ENCODE data around the gene EHMT2. TPM values are rescaled to one million over a fixed set of nuclear protein-coding genes. Genes with fewer than 3 reads are reported as not detected.
"Not testable (repeated sequence)": the region's sequence is repeated elsewhere in the genome, so short reads cannot be mapped to it uniquely, and the experiment has no call there.

Gene EHMT2
- total and polyA plus RNA-seq, 2 of the 8 experiments (the other 6 are each of a cell fraction or from before 2014, with no cell fraction given), result 125 to 177 TPM

GRCh38 chr6:31911826-31912585 lies 14.5 kb upstream of the EHMT2 start (continued):
- TF ChIP-seq MAX (IDR thresholded peaks at IDR 0.05) (no peak), POU5F1 (IDR thresholded peaks at IDR 0.05; ENCODE audit: low read depth, low read length) (no peak), YY1 (IDR thresholded peaks at IDR 0.05; ENCODE audit: low read depth, low read length) (no peak), TAF7 (optimal IDR thresholded peaks at IDR 0.05; ENCODE audit: borderline replicate concordance, low read depth, low read length) (no peak), ZNF274 (IDR thresholded peaks at IDR 0.05; ENCODE audit: borderline replicate concordance, extremely low read depth, low read length) (no peak), NRF1 (IDR thresholded peaks at IDR 0.05; ENCODE audit: low read depth, low read length) (no peak), CHD1 (IDR thresholded peaks at IDR 0.05; ENCODE audit: low read depth, low read length) (no peak)

GRCh38 chr6:31909298-31909697 lies 11.8 kb upstream of the EHMT2 start:
- not testable (repeated sequence) for H3K79me2 ChIP-seq (ENCODE audit: control insufficient read depth in 1 of 2, insufficient read depth in 2 of 2, low read length in 2 of 2); H2AK5ac ChIP-seq (ENCODE audit: low read depth, low read length); H4K5ac ChIP-seq (ENCODE audit: insufficient read length, low read depth, low read length); H2AFZ ChIP-seq (ENCODE audit: low read length); FAIRE-seq; H3K27ac ChIP-seq (ENCODE audit: low read depth, low read length); H4K20me1 ChIP-seq (replicated peaks in 1 of 2; ENCODE audit: control insufficient read depth in 1 of 2, insufficient read depth in 2 of 2, low read length in 2 of 2); H3K27me3 ChIP-seq (replicated peaks in 1 of 4; ENCODE audit: control insufficient read depth in 3 of 4, extremely low read depth in 1 of 4, insufficient read depth in 3 of 4, low read length in 3 of 4); H3K4me2 ChIP-seq (ENCODE audit: insufficient read depth in 1 of 2, low read depth in 2 of 2, low read length in 2 of 2); H3K9me3 ChIP-seq (ENCODE audit: insufficient read depth in 2 of 2, low read depth in 1 of 2, low read length in 1 of 2); H2BK120ac ChIP-seq (replicated peaks; ENCODE audit: low read depth, low read length); H3K56ac ChIP-seq (replicated peaks; ENCODE audit: insufficient read length, low read depth, low read length); H2BK15ac ChIP-seq (ENCODE audit: low read length); H3K4ac ChIP-seq (replicated peaks; ENCODE audit: insufficient read length, low read depth, low read length); H2BK12ac ChIP-seq (ENCODE audit: low read depth, low read length); H3K4me1 ChIP-seq (replicated peaks in 1 of 4; ENCODE audit: control insufficient read depth in 3 of 4, insufficient read depth in 4 of 4, low read length in 3 of 4); H3K4me3 ChIP-seq (ENCODE audit: extremely low read depth in 1 of 4, insufficient read depth in 2 of 4, low read depth in 3 of 4, low read length in 4 of 4); H2BK20ac ChIP-seq (ENCODE audit: low read length); H3K23ac ChIP-seq (ENCODE audit: insufficient read length); H3K18ac ChIP-seq (ENCODE audit: extremely low read depth, low read length); DNase-seq (ENCODE audit: low read depth in 1 of 2, low spot score in 2 of 2); H4K91ac ChIP-seq (replicated peaks; ENCODE audit: insufficient read length, low read length); H3K36me3 ChIP-seq (ENCODE audit: control insufficient read depth in 2 of 4, insufficient read depth in 4 of 4, low read length in 3 of 4); H4K8ac ChIP-seq (ENCODE audit: extremely low read depth, insufficient read depth, low read length); H3K79me1 ChIP-seq (ENCODE audit: low read depth, low read length); H2BK5ac ChIP-seq (ENCODE audit: low read depth, low read length); H3K9ac ChIP-seq (replicated peaks in 1 of 4; ENCODE audit: extremely low read depth in 1 of 4, low read depth in 3 of 4, low read length in 3 of 4); H3K14ac ChIP-seq (ENCODE audit: insufficient read length); H3K23me2 ChIP-seq (ENCODE audit: low read depth, low read length)
- 88% methylated on average over 7 of the region's 7 CpGs; no CpG with 5 or more reads in 1 of the 2 experiments for WGBS, 2 experiments (ENCODE audit: extremely low coverage in 1 of 2, insufficient coverage in 1 of 2, insufficient read length in 1 of 2, insufficient replicate concordance in 2 of 2, low coverage in 1 of 2, low lambda C conversion rate in 2 of 2, missing lambda C conversion rate in 1 of 2)
- POLR2A ChIA-PET (ENCODE audit: partially characterized antibody), result interaction anchor here (1.0 to 1.7 kb wide), 4 partner anchors 11 to 75 kb away, joined by 3 to 6 read pairs (median 4); partner anchors contain the start of gene EHMT2
- CTCF ChIA-PET (ENCODE audit: partially characterized antibody), result interaction anchor here (0.6 to 1.5 kb wide), 4 partner anchors 12 to 47 kb away, joined by 3 to 5 read pairs (median 3); partner anchors contain the start of gene NEU1

Data from H1 (cell line).